22Rv1 (cell line): Measurements from ENCODE around the gene MTSS2.
"Not testable (repeated sequence)": the region's sequence is repeated elsewhere in the genome, so short reads cannot be mapped to it uniquely, and the experiment has no call there.

Experiments
- H3K27ac ChIP-seq: fragments of 450-650 bp; 2 replicates; pipeline ENCODE4 v1.5.1; 2017
- CTCF ChIP-seq: fragments of 450-650 bp; IDR thresholded peaks from 2 replicates; pipeline ENCODE4 v1.5.1; 2017; ENCODE audit warnings: mild to moderate bottlenecking
- ZFX ChIP-seq: fragments of 450-650 bp; IDR thresholded peaks from 2 replicates; pipeline ENCODE4 v1.6.1; 2017; ENCODE audit warnings: antibody characterized with exemption, borderline replicate concordance

The MTSS2 gene

GRCh38 chr16:70674221-70675014 is 11.4 kb downstream of the MTSS2 start:
- no peak overlapping the region for H3K27ac ChIP-seq
- TF ChIP-seq CTCF = no peak
- no peak for TF ChIP-seq ZFX

- H3K27ac ChIP-seq = not testable (repeated sequence)
These were observed 14.9 kb downstream of the MTSS2 start for GRCh38 chr16:70670938-70671337.

GRCh38 chr16:70670175-70670574 is 15.7 kb downstream of the MTSS2 start:
- TF ChIP-seq CTCF = no peak
- no peak for TF ChIP-seq ZFX
- H3K27ac ChIP-seq = no peak overlapping the region

GRCh38 chr16:70665806-70666735 is 19.8 kb downstream of the MTSS2 start:
- no peak overlapping the region for H3K27ac ChIP-seq
- no peak for TF ChIP-seq ZFX
- TF ChIP-seq CTCF = no peak

GRCh38 chr16:70665113-70665694 is 20.6 kb downstream of the MTSS2 start:
- TF ChIP-seq CTCF (no peak), ZFX (no peak)
- H3K27ac ChIP-seq = no peak overlapping the region

GRCh38 chr16:70664325-70665112 is 21.3 kb downstream of the MTSS2 start:
- TF ChIP-seq ZFX (no peak), CTCF (no peak)
- H3K27ac ChIP-seq = no peak overlapping the region
